ENCODE data around the gene ARHGEF28. TPM values are rescaled to one million over a fixed set of nuclear protein-coding genes. Genes with fewer than 3 reads are reported as not detected.

Gene ARHGEF28
- total RNA-seq, 4 donors from 2014 or later, result 16.9 to 29.7 (median 25.7) TPM

DNA sequence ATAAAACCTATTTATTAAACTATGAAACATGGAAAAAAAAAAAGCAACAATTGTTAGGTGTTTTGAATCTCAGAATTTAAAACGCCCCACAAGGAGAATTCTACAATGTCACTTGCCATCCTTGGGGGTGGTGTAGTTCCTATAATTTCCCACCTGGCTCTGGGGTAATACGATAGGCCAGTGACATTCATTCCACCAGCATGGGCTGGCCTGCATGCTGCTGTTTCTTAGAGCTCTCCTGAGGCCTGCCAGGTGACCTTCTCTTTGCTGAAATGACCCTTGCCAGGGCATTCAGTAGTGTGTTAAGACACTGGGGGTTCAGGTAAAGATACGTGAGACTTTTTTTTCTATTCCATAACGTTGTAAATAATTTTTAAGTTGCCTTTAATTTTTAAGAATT is 10.0 kb upstream of the ARHGEF28 start:
- Histone ChIP-seq H3K4me1 (peaks cover 0 to 5% (median 0%) of the 10 kb centered on the region in 3 donors), H3K27ac (no peak overlapping the region), H3K4me3 (no peak overlapping the region), H3K36me3 (no peaks in the 10 kb centered on the region), H3K9me3 (no peaks in the 10 kb centered on the region), H3K27me3 (no peaks in the 10 kb centered on the region)
- TF ChIP-seq EP300 (IDR thresholded peaks at IDR 0.05), result no peak
- TF ChIP-seq, protein P1, sequence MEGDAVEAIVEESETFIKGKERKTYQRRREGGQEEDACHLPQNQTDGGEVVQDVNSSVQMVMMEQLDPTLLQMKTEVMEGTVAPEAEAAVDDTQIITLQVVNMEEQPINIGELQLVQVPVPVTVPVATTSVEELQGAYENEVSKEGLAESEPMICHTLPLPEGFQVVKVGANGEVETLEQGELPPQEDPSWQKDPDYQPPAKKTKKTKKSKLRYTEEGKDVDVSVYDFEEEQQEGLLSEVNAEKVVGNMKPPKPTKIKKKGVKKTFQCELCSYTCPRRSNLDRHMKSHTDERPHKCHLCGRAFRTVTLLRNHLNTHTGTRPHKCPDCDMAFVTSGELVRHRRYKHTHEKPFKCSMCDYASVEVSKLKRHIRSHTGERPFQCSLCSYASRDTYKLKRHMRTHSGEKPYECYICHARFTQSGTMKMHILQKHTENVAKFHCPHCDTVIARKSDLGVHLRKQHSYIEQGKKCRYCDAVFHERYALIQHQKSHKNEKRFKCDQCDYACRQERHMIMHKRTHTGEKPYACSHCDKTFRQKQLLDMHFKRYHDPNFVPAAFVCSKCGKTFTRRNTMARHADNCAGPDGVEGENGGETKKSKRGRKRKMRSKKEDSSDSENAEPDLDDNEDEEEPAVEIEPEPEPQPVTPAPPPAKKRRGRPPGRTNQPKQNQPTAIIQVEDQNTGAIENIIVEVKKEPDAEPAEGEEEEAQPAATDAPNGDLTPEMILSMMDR (IDR thresholded peaks at IDR 0.05), result no peak
- no peak for TF ChIP-seq POLR2A (IDR thresholded peaks at IDR 0.05)
- TF ChIP-seq POLR2AphosphoS5 (IDR thresholded peaks at IDR 0.05), result no peak
- whole genome bisulfite sequencing, 2 donors (ENCODE audit: low coverage in 1 of 2), result 92 to 98% methylated on average over 4 of the region's 4 CpGs
- ATAC-seq, result no peak

GRCh38 chr5:73617510-73618279 is 8.3 kb upstream of the ARHGEF28 start:
- ATAC-seq, result no peak
- no peak overlapping the region for H3K27ac ChIP-seq
- H3K36me3 ChIP-seq, result no peaks in the 10 kb centered on the region
- peaks cover 0 to 3% (median 0%) of the 10 kb centered on the region in 3 donors for H3K4me1 ChIP-seq
- H3K27me3 ChIP-seq, result no peaks in the 10 kb centered on the region
- TF ChIP-seq, protein P1 (IDR thresholded peaks at IDR 0.05), result no peak
- TF ChIP-seq POLR2AphosphoS5 (IDR thresholded peaks at IDR 0.05), result no peak
- no peak for TF ChIP-seq EP300 (IDR thresholded peaks at IDR 0.05)
- no peak for TF ChIP-seq POLR2A (IDR thresholded peaks at IDR 0.05)
- H3K9me3 ChIP-seq, result no peaks in the 10 kb centered on the region
- WGBS, 2 donors (ENCODE audit: low coverage in 1 of 2), result 67 to 74% methylated on average over 7 to 9 of the region's 9 CpGs
- no peak overlapping the region for H3K4me3 ChIP-seq

DNA sequence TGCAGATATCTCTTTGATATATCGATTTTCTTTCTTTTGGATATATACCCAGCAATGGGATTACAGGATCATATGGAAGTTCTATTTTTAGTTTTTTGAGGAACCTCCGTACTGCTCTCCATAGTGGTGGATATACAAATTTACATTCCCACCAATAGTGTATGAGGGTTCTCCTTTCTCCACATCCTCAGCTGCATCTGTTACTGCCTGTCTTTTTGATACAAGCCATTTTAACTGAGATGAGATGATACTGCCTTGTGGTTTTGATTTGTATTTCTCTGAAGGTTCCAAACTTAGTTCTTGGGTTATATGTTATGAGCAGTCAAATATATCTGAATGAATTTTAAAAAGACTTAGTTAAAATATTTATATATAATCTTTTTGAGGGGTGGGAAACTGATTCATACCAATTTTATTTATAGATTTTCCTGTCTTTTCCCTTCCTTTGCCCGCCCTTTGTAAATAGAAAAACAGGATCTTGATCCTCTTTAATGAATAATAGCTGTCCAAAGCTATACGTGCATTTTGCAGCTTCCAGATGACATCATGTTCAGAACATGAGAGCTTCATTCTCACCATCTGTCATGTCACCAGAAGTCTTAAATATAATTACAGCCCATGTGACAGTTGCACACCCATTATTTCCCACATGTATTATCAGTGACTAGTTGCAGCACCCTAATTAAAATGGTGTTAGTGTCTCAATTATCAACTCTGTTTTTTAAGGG is 6.2 kb upstream of the ARHGEF28 start:
- no peak overlapping the region for H3K4me3 ChIP-seq
- ATAC-seq, result no peak
- WGBS, 2 donors (ENCODE audit: low coverage in 1 of 2), result 55% methylated on average over 4 of the region's 4 CpGs
- peaks cover 0 to under 1% (median 0%) of the 10 kb centered on the region in 3 donors for H3K4me1 ChIP-seq
- no peak overlapping the region for H3K27ac ChIP-seq
- TF ChIP-seq POLR2AphosphoS5 (IDR thresholded peaks at IDR 0.05) (no peak), EP300 (IDR thresholded peaks at IDR 0.05) (no peak), POLR2A (IDR thresholded peaks at IDR 0.05) (no peak)
- TF ChIP-seq, protein P1 (IDR thresholded peaks at IDR 0.05), result no peak
- no peaks in the 10 kb centered on the region for H3K9me3 ChIP-seq
- H3K36me3 ChIP-seq, result no peaks in the 10 kb centered on the region
- H3K27me3 ChIP-seq, result no peaks in the 10 kb centered on the region

GRCh38 chr5:73620334-73620687 is 5.7 kb upstream of the ARHGEF28 start:
- TF ChIP-seq POLR2AphosphoS5 (IDR thresholded peaks at IDR 0.05) (no peak), POLR2A (IDR thresholded peaks at IDR 0.05) (no peak), EP300 (IDR thresholded peaks at IDR 0.05) (no peak)
- TF ChIP-seq, protein P1 (IDR thresholded peaks at IDR 0.05), result no peak
- no peaks in the 10 kb centered on the region for H3K9me3 ChIP-seq
- no peak overlapping the region for H3K27ac ChIP-seq
- ATAC-seq, result no peak
- H3K4me1 ChIP-seq, result peaks cover 0 to 6% (median 0%) of the 10 kb centered on the region in 3 donors
- no peaks in the 10 kb centered on the region for H3K27me3 ChIP-seq
- H3K4me3 ChIP-seq, result no peak overlapping the region
- no peaks in the 10 kb centered on the region for H3K36me3 ChIP-seq
- WGBS, 2 donors (ENCODE audit: low coverage in 1 of 2), result 73 to 89% methylated on average over 1 of the region's 1 CpG
